Adipocyte (in vitro differentiated cells): ENCODE data around the gene SORBS2.

Experiments
- DNase-seq: peaks from one replicate; pipeline ENCODE4 v3.0.0-alpha.2; 2015; ENCODE audit warnings: low read depth
- H3K27me3 ChIP-seq: replicated peaks from 2 replicates; pipeline ENCODE4 v1.7.0; 2013; ENCODE audit warnings: mild to moderate bottlenecking, low read length, moderate library complexity; ENCODE audit not compliant: control insufficient read depth, insufficient read depth
- H3K36me3 ChIP-seq: 2 replicates; pipeline ENCODE4 v1.7.0; 2013; ENCODE audit warnings: low read length, mild to moderate bottlenecking, moderate library complexity; ENCODE audit not compliant: control insufficient read depth, insufficient read depth, severe bottlenecking
- H3K4me1 ChIP-seq: 2 replicates; pipeline ENCODE4 v1.7.0; 2013; ENCODE audit warnings: mild to moderate bottlenecking, low read length, moderate library complexity; ENCODE audit not compliant: control insufficient read depth, insufficient read depth
- H3K4me3 ChIP-seq: 2 replicates; pipeline ENCODE4 v1.7.0; 2013; ENCODE audit warnings: mild to moderate bottlenecking, low read length, moderate library complexity
- H3K9ac ChIP-seq: 2 replicates; pipeline ENCODE4 v1.7.0; 2013; ENCODE audit warnings: mild to moderate bottlenecking, low read length, moderate library complexity
- H3K9me3 ChIP-seq: 2 replicates; pipeline ENCODE4 v1.7.0; 2013; ENCODE audit warnings: mild to moderate bottlenecking, low read length, moderate library complexity; ENCODE audit not compliant: control insufficient read depth

Gene SORBS2

GRCh38 chr4:185797018-185797417 lies 15.0 kb downstream of the SORBS2 start:
- H3K27me3 ChIP-seq, result no peaks in the 10 kb centered on the region
- H3K4me3 ChIP-seq, result no peak overlapping the region
- peaks cover 5% of the 10 kb centered on the region for H3K9me3 ChIP-seq
- H3K36me3 ChIP-seq, result no peaks in the 10 kb centered on the region
- no peak overlapping the region for H3K9ac ChIP-seq
- H3K4me1 ChIP-seq, result peaks cover 5% of the 10 kb centered on the region
- no peak for DNase-seq

DNA sequence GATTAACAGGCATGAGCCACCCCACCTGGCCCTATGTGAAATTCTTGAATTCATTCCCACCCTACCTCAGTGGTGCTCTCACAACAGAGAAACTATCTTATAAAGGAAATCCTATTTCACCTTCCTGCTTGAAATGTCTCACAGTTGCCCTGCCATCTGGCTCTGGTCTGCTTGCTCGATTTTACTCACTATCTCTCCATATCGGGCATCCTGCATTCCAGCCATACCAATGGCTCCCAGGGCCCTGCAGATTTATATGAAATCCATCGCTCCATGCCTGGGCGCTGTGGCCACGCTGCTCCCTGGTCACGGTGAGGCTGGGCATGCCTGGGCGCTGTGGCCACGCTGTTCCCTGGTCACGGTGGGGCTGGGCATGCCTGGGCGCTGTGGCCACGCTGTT lies 15.8 kb downstream of the SORBS2 start:
- no peak for DNase-seq
- Histone ChIP-seq H3K4me1 (peaks cover 5% of the 10 kb centered on the region), H3K27me3 (no peaks in the 10 kb centered on the region), H3K4me3 (no peak overlapping the region), H3K9ac (no peak overlapping the region), H3K36me3 (no peaks in the 10 kb centered on the region), H3K9me3 (peaks cover 5% of the 10 kb centered on the region)

- Histone ChIP-seq H3K4me1 (peaks cover 5% of the 10 kb centered on the region), H3K9ac (no peak overlapping the region), H3K27me3 (no peaks in the 10 kb centered on the region), H3K36me3 (no peaks in the 10 kb centered on the region), H3K4me3 (no peak overlapping the region), H3K9me3 (no peaks in the 10 kb centered on the region)
- no peak for DNase-seq
Measured at GRCh38 chr4:185794637-185795036, 17.4 kb downstream of the SORBS2 start.

GRCh38 chr4:185793716-185794115 lies 18.3 kb downstream of the SORBS2 start:
- Histone ChIP-seq H3K9ac (no peak overlapping the region), H3K9me3 (no peaks in the 10 kb centered on the region), H3K4me3 (no peak overlapping the region), H3K27me3 (no peaks in the 10 kb centered on the region), H3K4me1 (peaks cover 5% of the 10 kb centered on the region), H3K36me3 (no peaks in the 10 kb centered on the region)
- DNase-seq, result no peak

DNA sequence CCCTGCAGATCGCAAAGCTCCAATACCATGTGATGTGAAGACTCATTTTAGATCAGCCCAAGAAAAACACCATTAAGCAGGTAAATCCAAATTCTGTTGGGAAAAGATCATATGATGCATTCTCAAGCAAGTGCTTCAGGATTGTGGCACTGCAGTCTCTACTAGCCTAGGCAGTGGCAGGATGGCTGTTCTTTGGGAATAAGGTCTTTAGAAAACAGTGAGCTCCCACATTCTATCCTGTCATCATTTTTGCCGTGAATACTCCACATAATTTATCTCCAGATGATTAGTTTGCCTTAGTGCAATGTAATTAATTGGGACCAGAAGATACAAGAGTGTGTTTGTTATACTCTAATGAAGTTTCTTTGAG lies 18.9 kb downstream of the SORBS2 start:
- Histone ChIP-seq H3K4me3 (no peak overlapping the region), H3K9me3 (no peaks in the 10 kb centered on the region), H3K27me3 (no peaks in the 10 kb centered on the region), H3K36me3 (no peaks in the 10 kb centered on the region), H3K4me1 (peaks cover 5% of the 10 kb centered on the region), H3K9ac (no peak overlapping the region)
- no peak for DNase-seq

DNA sequence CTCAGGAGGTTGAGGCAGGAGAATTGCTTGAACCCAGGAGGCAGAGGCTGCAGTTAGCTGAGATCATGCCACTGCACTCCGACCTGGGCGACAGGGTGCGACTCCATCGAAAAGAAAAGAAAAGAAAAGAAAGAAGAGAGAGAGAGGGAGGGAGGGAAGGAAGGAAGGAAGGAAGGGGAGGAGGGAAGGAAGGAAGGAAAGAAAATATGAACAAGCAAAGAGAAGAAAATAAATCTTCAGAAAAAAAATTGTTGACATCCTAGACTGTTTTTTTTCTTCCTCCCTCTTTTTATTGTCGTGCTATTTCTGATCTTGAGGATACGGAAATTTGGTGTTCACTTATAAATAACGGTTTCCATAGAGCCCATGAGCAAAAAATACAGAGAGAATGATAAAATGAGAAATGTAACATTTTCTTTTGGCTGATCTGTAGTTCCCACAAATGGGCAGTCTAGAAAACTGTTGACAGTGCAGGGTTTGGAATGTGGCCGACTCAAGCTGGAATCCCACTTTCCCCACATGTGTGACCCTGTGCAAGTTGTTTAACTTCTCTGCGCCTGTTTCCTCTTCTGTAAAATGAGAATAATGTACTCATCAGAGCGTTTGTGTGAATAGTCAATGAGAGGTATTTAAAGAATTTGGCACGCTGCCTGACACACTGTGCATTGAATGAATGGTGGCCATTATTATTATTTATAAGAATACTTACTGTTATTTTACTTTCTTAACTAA lies 19.4 kb downstream of the SORBS2 start:
- no peak overlapping the region for H3K4me3 ChIP-seq
- H3K9me3 ChIP-seq, result no peaks in the 10 kb centered on the region
- no peak overlapping the region for H3K9ac ChIP-seq
- H3K36me3 ChIP-seq, result no peaks in the 10 kb centered on the region
- no peaks in the 10 kb centered on the region for H3K27me3 ChIP-seq
- peaks cover 5% of the 10 kb centered on the region for H3K4me1 ChIP-seq
- DNase-seq, result peak; percentile 86

DNA sequence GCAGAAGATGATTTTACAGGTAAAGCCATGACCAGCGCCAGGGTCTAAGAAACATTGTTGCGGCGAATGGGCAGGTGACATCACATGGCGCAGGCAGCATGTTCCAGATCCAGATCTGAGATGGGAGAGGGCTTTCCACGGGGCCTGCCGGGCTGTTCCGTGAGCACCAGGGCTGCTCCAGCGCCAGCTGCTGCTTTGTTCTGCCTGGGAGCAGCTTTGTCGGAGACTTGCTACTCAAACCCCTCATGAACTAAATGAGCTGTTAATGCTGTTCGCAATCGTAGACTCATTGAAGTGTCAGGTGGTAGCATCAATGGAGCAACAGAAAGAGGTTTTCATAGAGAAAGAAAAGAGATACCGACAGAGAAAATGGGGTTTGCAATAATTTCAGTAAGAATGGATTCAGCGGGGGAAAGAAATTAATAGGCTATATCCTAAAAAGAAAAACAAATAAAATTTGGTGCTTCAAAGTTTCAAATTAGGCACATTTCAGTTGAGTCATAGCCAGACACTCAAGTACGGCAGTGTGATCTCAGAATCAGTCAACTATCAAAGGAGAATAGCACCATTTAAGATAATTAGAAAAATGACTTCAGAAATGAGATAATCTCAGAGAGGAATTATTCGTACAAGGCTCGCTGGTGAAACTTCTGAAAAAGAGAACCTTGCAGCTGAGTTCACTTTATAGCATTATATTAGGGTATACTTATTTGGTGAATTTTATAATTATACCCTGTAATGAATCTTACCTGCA lies 23.9 kb downstream of the SORBS2 start:
- no peaks in the 10 kb centered on the region for H3K36me3 ChIP-seq
- no peaks in the 10 kb centered on the region for H3K9me3 ChIP-seq
- no peak overlapping the region for H3K4me3 ChIP-seq
- DNase-seq, result no peak
- H3K4me1 ChIP-seq, result peaks cover 5% of the 10 kb centered on the region
- no peaks in the 10 kb centered on the region for H3K27me3 ChIP-seq
- H3K9ac ChIP-seq, result no peak overlapping the region

DNA sequence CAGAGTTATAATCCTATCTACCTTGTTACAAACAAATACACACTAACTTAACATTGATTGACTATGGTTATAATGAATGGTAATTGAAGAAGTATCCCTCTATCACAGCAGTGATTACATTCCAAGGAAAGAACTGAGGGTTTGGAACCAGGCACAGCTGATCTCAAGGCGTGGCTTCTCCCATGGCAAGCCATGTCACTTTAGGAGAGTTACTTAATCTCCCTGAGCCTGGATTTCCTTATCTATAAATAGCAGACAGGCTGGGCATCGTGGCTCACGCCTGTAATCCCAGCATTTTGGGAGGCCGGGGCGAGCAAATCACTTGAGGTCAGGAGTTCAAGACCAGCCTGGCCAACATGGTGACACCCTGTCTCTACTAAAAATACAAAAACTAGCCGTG lies 25.6 kb downstream of the SORBS2 start:
- peaks cover 3% of the 10 kb centered on the region for H3K4me1 ChIP-seq
- H3K4me3 ChIP-seq, result no peak overlapping the region
- no peaks in the 10 kb centered on the region for H3K27me3 ChIP-seq
- no peaks in the 10 kb centered on the region for H3K9me3 ChIP-seq
- no peak overlapping the region for H3K9ac ChIP-seq
- no peak for DNase-seq
- no peaks in the 10 kb centered on the region for H3K36me3 ChIP-seq

DNA sequence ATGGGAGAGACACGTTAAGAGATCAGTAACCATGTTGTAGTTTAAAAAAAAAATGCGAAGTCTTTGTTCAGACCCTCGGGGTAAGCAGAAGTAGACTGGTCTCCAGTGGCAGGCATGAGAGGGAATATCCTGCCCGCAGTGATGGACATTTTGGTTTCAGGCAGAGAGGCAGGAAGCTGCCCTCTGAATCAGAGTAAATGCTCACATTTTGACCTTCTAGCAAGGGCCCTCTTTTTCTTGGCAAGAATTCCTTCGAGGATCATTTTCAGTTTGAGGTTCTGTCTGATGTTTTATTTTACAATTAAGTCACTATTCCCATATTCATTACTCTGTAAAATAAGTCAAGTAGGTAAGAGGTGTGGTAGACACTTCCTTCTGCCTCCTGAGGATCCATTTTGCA lies 28.4 kb downstream of the SORBS2 start:
- H3K9ac ChIP-seq, result no peak overlapping the region
- H3K9me3 ChIP-seq, result no peaks in the 10 kb centered on the region
- no peak for DNase-seq

GRCh38 chr4:185782523-185782922 lies 29.5 kb downstream of the SORBS2 start:
- no peak for DNase-seq
- H3K36me3 ChIP-seq, result no peaks in the 10 kb centered on the region
- no peaks in the 10 kb centered on the region for H3K27me3 ChIP-seq
- H3K9me3 ChIP-seq, result no peaks in the 10 kb centered on the region
- no peak overlapping the region for H3K9ac ChIP-seq
- H3K4me3 ChIP-seq, result no peak overlapping the region
- peaks cover 3% of the 10 kb centered on the region for H3K4me1 ChIP-seq

More for the DNA sequence above, 28.4 kb downstream of the SORBS2 start:
- Histone ChIP-seq H3K4me3 (no peak overlapping the region), H3K4me1 (peaks cover 3% of the 10 kb centered on the region), H3K27me3 (no peaks in the 10 kb centered on the region), H3K36me3 (no peaks in the 10 kb centered on the region)

DNA sequence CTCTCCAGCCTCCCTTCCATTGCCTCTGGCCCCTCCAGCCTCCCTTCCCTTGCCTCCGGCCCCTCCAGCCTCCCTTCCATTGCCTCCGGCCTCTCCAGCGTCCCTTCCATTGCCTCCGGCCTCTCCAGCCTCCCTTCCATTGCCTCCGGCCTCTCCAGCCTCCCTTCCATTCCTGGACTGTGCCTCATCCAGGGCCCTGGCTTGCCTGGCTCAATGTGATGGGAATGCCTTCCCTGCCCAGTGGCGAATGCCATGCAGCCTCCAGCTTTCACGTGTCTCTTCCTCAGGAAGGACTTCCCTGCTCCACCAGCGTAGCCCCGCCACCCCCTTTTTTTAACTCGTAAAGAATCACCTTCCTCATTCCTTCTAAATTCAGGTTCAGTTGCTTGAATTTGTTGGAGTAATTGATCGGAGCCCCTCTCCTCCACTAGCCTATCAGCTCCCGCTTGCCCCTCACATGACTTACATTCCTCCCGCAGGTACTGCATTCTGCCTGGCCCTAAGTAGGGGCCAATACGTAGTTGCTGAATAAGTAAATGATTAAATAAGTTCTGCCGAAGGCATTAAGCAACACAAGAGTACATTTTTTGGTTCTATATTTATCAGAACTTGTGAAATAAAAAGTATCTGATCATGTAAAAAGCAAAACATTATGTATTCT lies 30.3 kb downstream of the SORBS2 start:
- H3K36me3 ChIP-seq, result no peaks in the 10 kb centered on the region
- H3K27me3 ChIP-seq, result no peaks in the 10 kb centered on the region
- H3K4me3 ChIP-seq, result no peak overlapping the region
- H3K9ac ChIP-seq, result no peak overlapping the region
- no peak for DNase-seq
- H3K9me3 ChIP-seq, result no peaks in the 10 kb centered on the region
- H3K4me1 ChIP-seq, result peaks cover 3% of the 10 kb centered on the region
